H1 (cell line): ENCODE data around the gene ESD. TPM values are rescaled to one million over a fixed set of nuclear protein-coding genes. Genes with fewer than 3 reads are reported as not detected.

Experiments used
- CTCF ChIA-PET: fragments of 300-600 bp; sonication (Branson Sonifier 250); formaldehyde crosslinking; loops from one replicate; lab custom pipeline; 2021; ENCODE audit not compliant: partially characterized antibody; lab: Charles Lee
- POLR2A ChIA-PET: fragments of 300-600 bp; sonication (Branson Sonifier 250); formaldehyde crosslinking; loops from one replicate; lab custom pipeline; 2021; ENCODE audit warnings: inconsistent platforms; ENCODE audit not compliant: partially characterized antibody; lab: Charles Lee
- DNase-seq, 2 experiments: peaks; one replicate each; pipeline versions ENCODE4 v3.0.0 to v3.0.0-alpha.2; 2010 to 2022; ENCODE audit warnings: low spot score in 2 of 2, low read depth in 1 of 2, mixed read lengths in 1 of 2
- FAIRE-seq: peaks from 2 replicates; lab custom pipeline; 2011; peaks lifted over from hg19 to GRCh38; lab: Jason Lieb, UNC
- H2AFZ ChIP-seq: 2 replicates; pipeline ENCODE4 v1.8.1; 2012; ENCODE audit warnings: low read length, inconsistent platforms
- H2AK5ac ChIP-seq: 2 replicates; pipeline ENCODE4 v1.6.1; 2013; ENCODE audit warnings: low read depth, low read length
- H2BK120ac ChIP-seq: replicated peaks from 2 replicates; pipeline ENCODE3; 2013; ENCODE audit warnings: low read depth, low read length, inconsistent platforms
- H2BK12ac ChIP-seq: 2 replicates; pipeline ENCODE4 v1.6.1; 2013; ENCODE audit warnings: low read depth, low read length
- H2BK15ac ChIP-seq: 2 replicates; pipeline ENCODE4 v1.6.1; 2013; ENCODE audit warnings: low read length
- H2BK20ac ChIP-seq: 2 replicates; pipeline ENCODE4 v1.6.1; 2013; ENCODE audit warnings: low read length
- H2BK5ac ChIP-seq: 2 replicates; pipeline ENCODE4 v1.6.1; 2013; ENCODE audit warnings: low read depth, low read length
- H3K14ac ChIP-seq: 2 replicates; pipeline ENCODE4 v1.6.1; 2013; ENCODE audit warnings: inconsistent platforms; ENCODE audit not compliant: insufficient read length
- H3K18ac ChIP-seq: 2 replicates; pipeline ENCODE4 v1.6.1; 2013; ENCODE audit warnings: low read length; ENCODE audit errors: extremely low read depth
- H3K23ac ChIP-seq: 2 replicates; pipeline ENCODE4 v1.6.1; 2013; ENCODE audit warnings: inconsistent platforms; ENCODE audit not compliant: insufficient read length
- H3K23me2 ChIP-seq: 2 replicates; pipeline ENCODE4 v1.6.1; 2013; ENCODE audit warnings: low read depth, low read length
- H3K27ac ChIP-seq: 2 replicates; pipeline ENCODE4 v1.6.1; 2011; ENCODE audit warnings: low read depth, low read length, inconsistent platforms
- H3K27me3 ChIP-seq, 4 experiments: replicated peaks in 1 of 4; 1 replicate in 1 of 4; 2 replicates in 3 of 4; pipeline versions ENCODE4 v1.6.1 to v1.8.1; 2011 to 2013; ENCODE audit warnings: low read length in 3 of 4, mild to moderate bottlenecking in 3 of 4, inconsistent platforms in 2 of 4, mixed read lengths in 2 of 4, moderate library complexity in 1 of 4; ENCODE audit not compliant: control insufficient read depth in 3 of 4, insufficient read depth in 3 of 4; ENCODE audit errors: extremely low read depth in 1 of 4
- H3K36me3 ChIP-seq, 4 experiments: 2 replicates each; pipeline versions ENCODE4 v1.6.1 to v1.8.1; 2011 to 2013; ENCODE audit warnings: mild to moderate bottlenecking in 4 of 4, low read length in 3 of 4, moderate library complexity in 2 of 4, control low read depth in 1 of 4, inconsistent platforms in 1 of 4; ENCODE audit not compliant: insufficient read depth in 4 of 4, control insufficient read depth in 2 of 4
- H3K4ac ChIP-seq: replicated peaks from 2 replicates; pipeline ENCODE3; 2013; ENCODE audit warnings: low read length, low read depth, mixed read lengths, inconsistent platforms; ENCODE audit not compliant: insufficient read length
- H3K4me1 ChIP-seq, 4 experiments: replicated peaks in 1 of 4; 1 replicate in 1 of 4; 2 replicates in 3 of 4; pipeline versions ENCODE4 v1.6.1 to v1.8.1; 2011 to 2013; ENCODE audit warnings: low read length in 3 of 4, inconsistent platforms in 2 of 4, mixed read lengths in 1 of 4; ENCODE audit not compliant: insufficient read depth in 4 of 4, control insufficient read depth in 3 of 4
- H3K4me2 ChIP-seq, 2 experiments: 2 replicates each; pipeline versions ENCODE4 v1.6.1 to v1.8.1; 2011 to 2013; ENCODE audit warnings: low read depth in 2 of 2, low read length in 2 of 2, control low read depth in 1 of 2, inconsistent platforms in 1 of 2, mild to moderate bottlenecking in 1 of 2; ENCODE audit not compliant: insufficient read depth in 1 of 2
- H3K4me3 ChIP-seq, 4 experiments: fragments of 200-600, 300-600 bp in 1 of 4; sonication (generic), shearing (Covaris generic), sonication (Bioruptor Twin) in 1 of 4; 2 replicates each; pipeline versions ENCODE4 v1.5.1 to v1.8.1; 2011 to 2016; ENCODE audit warnings: low read length in 4 of 4, low read depth in 3 of 4, control low read depth in 2 of 4, inconsistent platforms in 2 of 4, mild to moderate bottlenecking in 2 of 4, mixed read lengths in 1 of 4, moderate library complexity in 1 of 4; ENCODE audit not compliant: insufficient read depth in 2 of 4; ENCODE audit errors: extremely low read depth in 1 of 4
- H3K56ac ChIP-seq: replicated peaks from 2 replicates; pipeline ENCODE3; 2013; ENCODE audit warnings: low read depth, mild to moderate bottlenecking, mixed read lengths, low read length, inconsistent platforms; ENCODE audit not compliant: insufficient read length
- H3K79me1 ChIP-seq: 2 replicates; pipeline ENCODE4 v1.6.1; 2013; ENCODE audit warnings: low read depth, low read length, control low read depth
- H3K79me2 ChIP-seq, 2 experiments: 2 replicates each; pipeline versions ENCODE4 v1.6.1 to v1.8.1; 2012 to 2013; ENCODE audit warnings: low read length in 2 of 2, mild to moderate bottlenecking in 2 of 2, inconsistent platforms in 1 of 2; ENCODE audit not compliant: insufficient read depth in 2 of 2, control insufficient read depth in 1 of 2
- H3K9ac ChIP-seq, 4 experiments: replicated peaks in 1 of 4; 1 replicate in 1 of 4; 2 replicates in 3 of 4; pipeline versions ENCODE4 v1.6.1 to v1.8.1; 2011 to 2013; ENCODE audit warnings: low read depth in 3 of 4, low read length in 3 of 4, control low read depth in 2 of 4, mild to moderate bottlenecking in 2 of 4, moderate library complexity in 2 of 4, inconsistent platforms in 1 of 4; ENCODE audit errors: extremely low read depth in 1 of 4
- H3K9me3 ChIP-seq, 2 experiments: 2 replicates each; pipeline versions ENCODE4 v1.6.1 to v1.8.1; 2012 to 2013; ENCODE audit warnings: mild to moderate bottlenecking in 2 of 2, moderate library complexity in 2 of 2, control low read depth in 1 of 2, inconsistent platforms in 1 of 2, low read depth in 1 of 2, low read length in 1 of 2, mixed read lengths in 1 of 2; ENCODE audit not compliant: insufficient read depth in 2 of 2
- H4K20me1 ChIP-seq, 2 experiments: replicated peaks in 1 of 2; 2 replicates each; pipeline versions ENCODE3 to v1.8.1; 2011 to 2013; ENCODE audit warnings: inconsistent platforms in 2 of 2, low read length in 2 of 2, mild to moderate bottlenecking in 1 of 2; ENCODE audit not compliant: insufficient read depth in 2 of 2, control insufficient read depth in 1 of 2
- H4K5ac ChIP-seq: 2 replicates; pipeline ENCODE4 v1.6.1; 2013; ENCODE audit warnings: low read length, low read depth, mixed read lengths, inconsistent platforms; ENCODE audit not compliant: insufficient read length
- H4K8ac ChIP-seq: 2 replicates; pipeline ENCODE4 v1.8.0; 2013; ENCODE audit warnings: mild to moderate bottlenecking, moderate library complexity, low read length, inconsistent platforms; ENCODE audit not compliant: insufficient read depth; ENCODE audit errors: extremely low read depth
- H4K91ac ChIP-seq: replicated peaks from 2 replicates; pipeline ENCODE3; 2013; ENCODE audit warnings: low read length, mixed read lengths, inconsistent platforms; ENCODE audit not compliant: insufficient read length
- CBX5 ChIP-seq: fragments of 300-800, 300-1000 bp; sonication (generic); IDR thresholded peaks from 2 replicates; pipeline ENCODE4 v1.7.1; 2016; ENCODE audit warnings: antibody characterized with exemption, low read length, low read depth
- KDM4A ChIP-seq: IDR thresholded peaks from one replicate; pipeline ENCODE4 v1.7.1; 2012; ENCODE audit warnings: low read depth, mild to moderate bottlenecking, moderate library complexity, low read length, inconsistent platforms; ENCODE audit not compliant: severe bottlenecking
- WGBS, 2 experiments: shearing (Covaris generic) in 1 of 2; methylation state at CpG; one replicate each; pipeline versions ENCODE4 v1.1.6 to v1.1.7; 2013 to 2015; ENCODE audit warnings: low lambda C conversion rate in 2 of 2, mixed read lengths in 2 of 2, inconsistent platforms in 1 of 2, low coverage in 1 of 2, missing lambda C conversion rate in 1 of 2; ENCODE audit not compliant: insufficient replicate concordance in 2 of 2, insufficient coverage in 1 of 2, insufficient read length in 1 of 2; ENCODE audit errors: extremely low coverage in 1 of 2, missing lambda C conversion rate in 1 of 2; 5-methylcytosine and 5-hydroxymethylcytosine counted together
- polyA plus RNA-seq, 7 experiments: library from polyadenylated mRNA; depleted of rRNA in 3 of 7; stranded (reverse) in 5 of 7; unstranded in 2 of 7; fragments of >200 nt in 5 of 7; fragments of 200-250 nt in 2 of 7; gene quantifications; 1 replicate in 5 of 7; 2 replicates in 1 of 7; 4 replicates in 1 of 7; pipeline versions ENCODE4 v1.2.1 to v1.2.3, GENCODE V29; 2011 to 2013; ENCODE audit warnings: missing spikeins in 2 of 7, mixed read lengths in 2 of 7
- total RNA-seq: library from RNA; stranded (reverse); fragmentation: NEBNext Ultra II Directional; extraction: Animal tissue kit (Norgen Biotek cat#: 25700); gene quantifications from 2 replicates; pipeline ENCODE4 v1.2.1, GENCODE V29; 2021

The ESD gene
- total and polyA plus RNA-seq, 2 of the 8 experiments (the other 6 are each of a cell fraction or from before 2014, with no cell fraction given) = 40.3 to 55.8 TPM

- POLR2A ChIA-PET = no interaction called here
Measured at GRCh38 chr13:46801858-46802257, 4.9 kb upstream of the ESD start.

More at GRCh38 chr13:46801858-46802257, 4.9 kb upstream of the ESD start:
- no peaks in the 10 kb centered on the region for H4K20me1 ChIP-seq
- no peak overlapping the region for H3K23ac ChIP-seq
- no peak overlapping the region for H2BK15ac ChIP-seq
- H2AFZ ChIP-seq = 0 out of 2 replicates have a peak overlapping the region, but pooled peaks have one; percentile 58
- H2BK5ac ChIP-seq = no peak overlapping the region
- H3K4ac ChIP-seq = no peak overlapping the region
- FAIRE-seq = no peak
- no peak for DNase-seq
- H3K18ac ChIP-seq = no peak overlapping the region
- 74% methylated on average over 1 of the region's 1 CpG; no CpG with 5 or more reads in 1 of the 2 experiments for WGBS, 2 experiments
- H2BK12ac ChIP-seq = no peak overlapping the region
- no peak overlapping the region for H4K91ac ChIP-seq
- no peaks in the 10 kb centered on the region for H3K9me3 ChIP-seq
- H3K56ac ChIP-seq = no peak overlapping the region
- no peaks in the 10 kb centered on the region for H3K79me1 ChIP-seq
- no peak overlapping the region for H3K14ac ChIP-seq
- H3K4me2 ChIP-seq = no peak overlapping the region
- H2BK20ac ChIP-seq = no peak overlapping the region
- no peak overlapping the region for H3K27ac ChIP-seq
- no peaks in the 10 kb centered on the region for H3K36me3 ChIP-seq
- no peak overlapping the region for H3K9ac ChIP-seq
- H2BK120ac ChIP-seq = no peak overlapping the region
- TF ChIP-seq CBX5 = no peak
- TF ChIP-seq KDM4A = no peak
- TF ChIP-seq, all 59 proteins: peak for 0
- Histone ChIP-seq H2AK5ac (no peak overlapping the region), H3K4me3 (no peak overlapping the region), H4K8ac (no peak overlapping the region), H3K23me2 (peaks cover under 1% of the 10 kb centered on the region; the same call in 1 of the 2 replicates), H3K79me2 (no peaks in the 10 kb centered on the region), H3K4me1 (0 out of 7 replicates have a peak, but pooled peaks cover 0 to 3% (median under 1%) of the 10 kb centered on the region in 4 experiments), H3K27me3 (no peaks in the 10 kb centered on the region; a peak in 1 of 7 replicates), H4K5ac (no peak overlapping the region)
- CTCF ChIA-PET = interaction anchor here (0.6 kb wide), 1 partner anchor 658 kb away, joined by 4 read pairs; no protein-coding TSS in a partner anchor
